ENCODE measurements around the gene EEF1AKMT2. TPM values are rescaled to one million over a fixed set of nuclear protein-coding genes. Genes with fewer than 3 reads are reported as not detected.

EEF1AKMT2 gene
- total RNA-seq, 1 experiment from 2014 or later: 18.4 TPM

GRCh38 chr10:124821520-124821919 is 29.8 kb upstream of the EEF1AKMT2 start:
- Histone ChIP-seq H3K9me2 (ENCODE audit: insufficient read depth) (no peaks in the 10 kb centered on the region), H3K36me3 (ENCODE audit: low read depth) (no peaks in the 10 kb centered on the region), H3K4me3 (no peak overlapping the region), H3K4me2 (no peak overlapping the region), H3K27ac (no peak overlapping the region), H2AFZ (no peak overlapping the region), H3K4me1 (replicated peaks; ENCODE audit: insufficient read depth) (no peaks in the 10 kb centered on the region), H3K79me2 (ENCODE audit: low read depth) (no peaks in the 10 kb centered on the region), H4K20me1 (ENCODE audit: insufficient read depth) (no peaks in the 10 kb centered on the region), H3K27me3 (ENCODE audit: insufficient read depth, low read depth) (no peaks in the 10 kb centered on the region), H3F3A (ENCODE audit: insufficient read depth, low read depth) (no peaks in the 10 kb centered on the region), H3K9me3 (ENCODE audit: insufficient read depth, low read depth) (no peaks in the 10 kb centered on the region)
- BruUV-seq (replicated peaks): no TSS peak
- no peak for DNase-seq
- TF ChIP-seq EZH2 (IDR thresholded peaks at IDR 0.05; ENCODE audit: low read depth) (no peak), CTCF (conservative IDR thresholded peaks at IDR 0.05) (no peak)
- intact Hi-C loops (cut with micrococcal nuclease; ENCODE audit: unreplicated experiment): no loop called here
- ChIA-PET POLR2A (ENCODE audit: unreplicated experiment) (no interaction called here), CTCF (no interaction called here)

- no peaks in the 10 kb centered on the region for H3K27me3 ChIP-seq (ENCODE audit: insufficient read depth, low read depth)
- H2AFZ ChIP-seq: no peak overlapping the region
- H3K79me2 ChIP-seq (ENCODE audit: low read depth): no peaks in the 10 kb centered on the region
- no peak for DNase-seq
- H3K36me3 ChIP-seq (ENCODE audit: low read depth): no peaks in the 10 kb centered on the region
- H3K27ac ChIP-seq: no peak overlapping the region
- POLR2A ChIA-PET (ENCODE audit: unreplicated experiment): no interaction called here
- no peaks in the 10 kb centered on the region for H3K9me3 ChIP-seq (ENCODE audit: insufficient read depth, low read depth)
- TF ChIP-seq EZH2 (IDR thresholded peaks at IDR 0.05; ENCODE audit: low read depth) (no peak), CTCF (conservative IDR thresholded peaks at IDR 0.05) (no peak)
- intact Hi-C loops (cut with micrococcal nuclease; ENCODE audit: unreplicated experiment): no loop called here
- H3K4me1 ChIP-seq (replicated peaks; ENCODE audit: insufficient read depth): no peaks in the 10 kb centered on the region
- H4K20me1 ChIP-seq (ENCODE audit: insufficient read depth): no peaks in the 10 kb centered on the region
- H3K9me2 ChIP-seq (ENCODE audit: insufficient read depth): no peaks in the 10 kb centered on the region
- no peak overlapping the region for H3K4me2 ChIP-seq
- no TSS peak for BruUV-seq (replicated peaks)
- H3K4me3 ChIP-seq: no peak overlapping the region
- H3F3A ChIP-seq (ENCODE audit: insufficient read depth, low read depth): no peaks in the 10 kb centered on the region
- CTCF ChIA-PET: no interaction called here
These were observed 28.4 kb upstream of the EEF1AKMT2 start for GRCh38 chr10:124820121-124820520.

GRCh38 chr10:124802313-124802675 is 10.6 kb upstream of the EEF1AKMT2 start:
- Histone ChIP-seq H3K9me2 (ENCODE audit: insufficient read depth) (no peaks in the 10 kb centered on the region), H3K27me3 (ENCODE audit: insufficient read depth, low read depth) (no peaks in the 10 kb centered on the region), H3K4me1 (replicated peaks; ENCODE audit: insufficient read depth) (peaks cover 8% of the 10 kb centered on the region; the same call in 1 of the 2 replicates), H2AFZ (peak overlapping the region; percentile 96), H3F3A (ENCODE audit: insufficient read depth, low read depth) (no peaks in the 10 kb centered on the region), H3K36me3 (ENCODE audit: low read depth) (no peaks in the 10 kb centered on the region), H3K79me2 (ENCODE audit: low read depth) (peaks cover 25% of the 10 kb centered on the region), H3K9me3 (ENCODE audit: insufficient read depth, low read depth) (no peaks in the 10 kb centered on the region), H3K27ac (peak overlapping the region; percentile 34), H3K4me3 (peak overlapping the region; percentile 94), H4K20me1 (ENCODE audit: insufficient read depth) (no peaks in the 10 kb centered on the region), H3K4me2 (peak overlapping the region; percentile 94)
- no peak for DNase-seq
- ChIA-PET CTCF (no interaction called here), POLR2A (ENCODE audit: unreplicated experiment) (no interaction called here)
- intact Hi-C loops (cut with micrococcal nuclease; ENCODE audit: unreplicated experiment): no loop called here
- TF ChIP-seq CTCF (conservative IDR thresholded peaks at IDR 0.05): no peak
- no peak for TF ChIP-seq EZH2 (IDR thresholded peaks at IDR 0.05; ENCODE audit: low read depth)
- BruUV-seq (replicated peaks): TSS peak; percentile 70

Measured in PC-9 (cell line).